ENCODE results near the gene TMEM255B. TPM values are rescaled to one million over a fixed set of nuclear protein-coding genes. Genes with fewer than 3 reads are reported as not detected.

The TMEM255B gene
- polyA plus RNA-seq, 6 donors from 2014 or later = 0.05 to 1.5 (median 0.65) TPM

GRCh38 chr13:113804017-113804702 is 45.1 kb downstream of the TMEM255B start:
- H3K9me3 Mint-ChIP-seq = peaks cover 0 to 13% (median 11%) of the 10 kb centered on the region in 7 donors
- peaks cover 0 to 10% of the 10 kb centered on the region in 2 donors for H3K36me3 Mint-ChIP-seq
- H3K4me1 Mint-ChIP-seq = no peaks in the 10 kb centered on the region
- DNase-seq = no peak
- peaks cover 0 to 6% (median 4%) of the 10 kb centered on the region in 3 donors for H3K27me3 Mint-ChIP-seq
- no peak overlapping the region for H3K27ac Mint-ChIP-seq
- no peak for ATAC-seq (ENCODE audit: low read depth in 2 of 2)
- no peak overlapping the region for H3K4me3 Mint-ChIP-seq

DNA sequence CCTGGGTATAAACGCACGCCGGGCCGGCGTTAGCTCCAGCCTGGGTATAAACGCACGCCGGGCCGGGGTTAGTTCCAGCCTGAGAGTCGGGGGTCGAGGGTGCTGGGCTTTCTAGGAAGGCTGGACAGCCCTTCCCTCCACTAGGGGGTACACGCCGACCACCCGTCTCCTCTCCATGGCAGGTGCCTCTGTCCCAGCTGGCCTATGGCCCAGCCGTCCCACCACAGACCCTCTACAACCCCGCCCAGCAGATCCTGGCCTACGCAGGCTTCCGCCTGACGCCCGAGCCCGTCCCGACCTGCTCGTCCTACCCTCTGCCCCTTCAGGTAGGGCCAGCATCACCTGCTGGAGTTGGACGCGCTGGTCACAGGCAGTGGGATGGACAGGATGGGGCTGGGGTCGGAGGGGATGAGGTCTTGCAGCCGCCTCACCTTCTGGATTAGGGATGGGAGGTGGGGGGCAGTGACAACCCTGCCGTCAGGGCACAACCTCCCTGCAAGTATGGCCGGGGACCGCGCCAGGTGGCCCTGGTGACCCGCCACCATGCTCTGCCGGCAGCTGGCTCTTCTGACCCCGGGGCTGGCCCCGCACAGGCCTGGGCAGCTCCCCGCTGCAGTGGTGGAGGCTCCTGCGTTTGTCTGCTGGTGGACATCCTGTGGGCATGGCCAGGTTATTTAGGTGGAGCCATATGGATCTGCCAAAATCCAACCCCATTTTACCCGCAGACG is 45.8 kb downstream of the TMEM255B start:
- H3K27me3 Mint-ChIP-seq = peaks cover 0 to 6% (median 2%) of the 10 kb centered on the region in 3 donors
- ATAC-seq (ENCODE audit: low read depth in 2 of 2) (no peak), DNase-seq (no peak)
- no peaks in the 10 kb centered on the region for H3K4me1 Mint-ChIP-seq
- no peak overlapping the region for H3K4me3 Mint-ChIP-seq
- peaks cover 0 to 10% of the 10 kb centered on the region in 2 donors for H3K36me3 Mint-ChIP-seq
- peaks cover 0 to 16% (median 12%) of the 10 kb centered on the region in 7 donors for H3K9me3 Mint-ChIP-seq
- H3K27ac Mint-ChIP-seq = no peak overlapping the region

DNA sequence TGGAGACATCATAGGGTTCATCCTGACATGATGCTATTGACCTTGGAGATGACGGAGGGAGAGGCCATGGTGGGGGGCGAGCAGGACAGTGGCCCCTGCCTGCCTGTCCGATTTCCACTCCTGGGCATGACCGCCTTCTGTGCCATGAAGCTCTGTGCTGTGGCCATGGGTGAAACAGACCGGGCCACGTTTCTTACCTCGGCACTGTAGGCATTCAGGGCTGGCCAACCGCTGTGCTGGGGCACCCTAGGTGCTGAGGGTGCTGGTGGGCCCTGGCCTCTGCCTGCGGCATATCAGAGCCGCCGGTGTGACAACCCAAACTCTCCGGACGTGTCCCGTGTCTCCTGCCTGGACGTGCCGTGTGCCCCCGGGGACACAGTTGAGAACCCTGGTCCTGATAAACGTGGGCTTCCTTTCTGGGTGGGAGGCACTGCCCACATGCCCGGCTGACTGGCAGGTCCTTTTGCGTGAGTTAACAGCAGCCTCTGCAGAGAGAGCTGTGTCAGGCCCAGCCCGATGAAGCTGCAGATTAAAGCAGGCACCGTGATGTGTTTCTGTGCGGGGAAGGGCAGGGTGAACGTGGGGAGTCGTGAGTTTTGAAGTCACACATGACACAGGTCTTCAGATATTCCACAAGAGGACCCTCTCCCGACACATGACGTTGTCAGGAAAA is 46.5 kb downstream of the TMEM255B start:
- no peak overlapping the region for H3K27ac Mint-ChIP-seq
- H3K4me3 Mint-ChIP-seq = no peak overlapping the region
- peaks cover 0 to 6% (median 0%) of the 10 kb centered on the region in 3 donors for H3K27me3 Mint-ChIP-seq
- no peak for DNase-seq
- no peak for ATAC-seq (ENCODE audit: low read depth in 2 of 2)
- no peaks in the 10 kb centered on the region for H3K4me1 Mint-ChIP-seq
- H3K36me3 Mint-ChIP-seq = peaks cover 0 to 10% of the 10 kb centered on the region in 2 donors
- peaks cover 0 to 23% (median 16%) of the 10 kb centered on the region in 7 donors for H3K9me3 Mint-ChIP-seq

DNA sequence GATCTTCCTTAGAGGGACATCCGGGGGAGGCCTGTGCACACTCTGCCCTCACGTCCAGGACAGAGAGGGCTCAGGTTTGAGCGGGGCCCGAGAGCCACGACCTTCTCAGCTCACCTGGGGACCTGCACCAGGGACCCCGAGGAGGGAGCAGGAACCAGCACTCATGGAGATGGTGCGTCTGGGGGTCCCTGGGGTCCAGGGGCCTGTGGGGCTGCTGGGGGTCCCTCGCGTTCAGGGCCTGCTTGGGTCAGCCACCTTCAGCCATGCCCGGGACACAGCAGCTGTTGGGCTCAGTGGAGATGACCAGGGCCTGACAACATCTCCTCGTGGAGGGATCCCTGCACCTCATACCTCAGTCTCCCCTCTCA is 47.1 kb downstream of the TMEM255B start:
- Mint-ChIP-seq H3K36me3 (peaks cover 0 to 10% of the 10 kb centered on the region in 2 donors), H3K4me1 (no peaks in the 10 kb centered on the region), H3K27ac (no peak overlapping the region), H3K4me3 (no peak overlapping the region), H3K9me3 (peaks cover 0 to 23% (median 16%) of the 10 kb centered on the region in 7 donors), H3K27me3 (peaks cover 0 to 6% (median 0%) of the 10 kb centered on the region in 3 donors)
- ATAC-seq (ENCODE audit: low read depth in 2 of 2) (no peak), DNase-seq (no peak)

DNA sequence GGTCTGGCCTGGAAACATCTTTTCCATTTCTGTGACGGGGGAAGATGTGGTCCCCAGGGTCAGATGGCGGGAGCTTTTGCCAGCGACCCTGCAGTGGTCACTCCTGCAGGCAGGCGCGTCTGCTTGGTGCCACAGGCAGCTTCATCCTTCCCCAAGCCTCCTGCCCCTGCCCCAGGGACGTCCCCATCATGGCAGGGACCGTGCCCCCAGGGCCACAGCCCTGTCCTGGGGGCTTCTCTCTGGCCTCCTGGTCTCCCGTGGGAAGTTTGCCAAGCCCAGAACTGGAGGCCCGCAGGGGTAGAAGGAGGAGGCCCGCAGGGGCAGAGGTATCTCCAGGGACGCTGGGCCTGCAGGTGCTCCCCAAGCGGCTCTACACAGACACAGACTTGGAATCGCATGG is 47.5 kb downstream of the TMEM255B start:
- DNase-seq (no peak), ATAC-seq (ENCODE audit: low read depth in 2 of 2) (no peak)
- no peak overlapping the region for H3K27ac Mint-ChIP-seq
- H3K4me1 Mint-ChIP-seq = no peaks in the 10 kb centered on the region
- H3K27me3 Mint-ChIP-seq = peaks cover 0 to 6% (median 0%) of the 10 kb centered on the region in 3 donors
- H3K4me3 Mint-ChIP-seq = no peak overlapping the region
- H3K9me3 Mint-ChIP-seq = peaks cover 0 to 23% (median 16%) of the 10 kb centered on the region in 7 donors
- peaks cover 0 to 10% of the 10 kb centered on the region in 2 donors for H3K36me3 Mint-ChIP-seq

GRCh38 chr13:113808058-113808834 is 49.2 kb downstream of the TMEM255B start:
- H3K9me3 Mint-ChIP-seq = peaks cover 0 to 23% (median 16%) of the 10 kb centered on the region in 7 donors
- peaks cover 0 to 4% (median 0%) of the 10 kb centered on the region in 3 donors for H3K27me3 Mint-ChIP-seq
- H3K27ac Mint-ChIP-seq = no peak overlapping the region
- H3K4me1 Mint-ChIP-seq = no peaks in the 10 kb centered on the region
- H3K4me3 Mint-ChIP-seq = no peak overlapping the region
- DNase-seq = no peak
- ATAC-seq (ENCODE audit: low read depth in 2 of 2) = no peak
- peaks cover 0 to 10% of the 10 kb centered on the region in 2 donors for H3K36me3 Mint-ChIP-seq

DNA sequence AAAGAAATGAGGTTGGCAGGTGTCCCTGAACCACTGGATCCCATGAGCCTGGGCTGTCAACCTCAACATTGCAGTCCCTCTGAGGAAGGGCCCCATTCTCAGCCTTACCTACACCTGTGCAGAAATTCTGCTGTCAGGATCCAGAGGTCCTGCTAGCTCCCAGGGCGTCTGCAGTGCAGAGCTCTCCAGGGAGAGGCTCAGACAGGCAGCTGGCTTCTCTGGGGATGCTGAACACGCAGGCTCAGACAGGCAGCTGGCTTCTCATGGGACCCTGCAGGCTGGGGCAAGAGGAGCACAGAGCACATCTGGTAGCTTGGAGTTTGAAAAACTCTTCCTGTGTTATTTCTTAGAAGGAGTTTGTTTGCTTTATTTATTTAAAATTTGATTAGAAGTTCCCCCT is 50.9 kb downstream of the TMEM255B start:
- peaks cover 0 to 23% (median 16%) of the 10 kb centered on the region in 7 donors for H3K9me3 Mint-ChIP-seq
- H3K27ac Mint-ChIP-seq = no peak overlapping the region
- H3K4me3 Mint-ChIP-seq = no peak overlapping the region
- DNase-seq (no peak), ATAC-seq (ENCODE audit: low read depth in 2 of 2) (no peak)
- peaks cover 0 to under 1% (median 0%) of the 10 kb centered on the region in 3 donors for H3K4me1 Mint-ChIP-seq
- H3K36me3 Mint-ChIP-seq = peaks cover 0 to 10% of the 10 kb centered on the region in 2 donors
- no peaks in the 10 kb centered on the region for H3K27me3 Mint-ChIP-seq

DNA sequence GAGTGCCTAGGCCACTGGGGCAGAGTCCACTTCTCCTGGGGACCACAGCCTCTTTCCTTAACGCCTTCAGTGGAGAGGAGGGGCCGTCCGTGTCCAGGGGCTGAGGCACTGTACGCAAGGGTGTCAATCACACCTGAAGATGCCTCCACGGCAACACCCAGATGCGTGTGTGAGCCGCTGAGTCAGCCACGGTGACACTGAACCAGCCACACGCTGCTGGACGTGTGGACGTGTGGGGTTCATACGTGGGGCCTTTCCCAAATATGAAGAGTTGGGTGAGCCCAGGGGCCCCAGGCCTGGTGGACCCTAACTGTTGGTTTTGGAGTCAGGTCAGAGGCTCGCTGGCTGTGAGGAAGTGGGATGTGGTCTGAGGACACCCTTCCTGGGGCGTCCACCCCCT is 51.6 kb downstream of the TMEM255B start:
- H3K9me3 Mint-ChIP-seq = peaks cover 0 to 23% (median 16%) of the 10 kb centered on the region in 7 donors
- DNase-seq (no peak), ATAC-seq (ENCODE audit: low read depth in 2 of 2) (no peak)
- H3K36me3 Mint-ChIP-seq = peaks cover 4 to 15% of the 10 kb centered on the region in 2 donors
- peak overlapping the region in 1 of 6 donors; percentile 13 for H3K27ac Mint-ChIP-seq
- no peak overlapping the region for H3K4me3 Mint-ChIP-seq
- peaks cover 5 to 7% (median 6%) of the 10 kb centered on the region in 3 donors for H3K4me1 Mint-ChIP-seq
- H3K27me3 Mint-ChIP-seq = no peaks in the 10 kb centered on the region

- DNase-seq (no peak), ATAC-seq (ENCODE audit: low read depth in 2 of 2) (no peak)
- Mint-ChIP-seq H3K9me3 (peaks cover 0 to 22% (median 16%) of the 10 kb centered on the region in 7 donors), H3K36me3 (peaks cover 4 to 17% of the 10 kb centered on the region in 2 donors), H3K4me3 (peak overlapping the region in 1 of 8 donors; percentile 54), H3K27me3 (no peaks in the 10 kb centered on the region), H3K4me1 (peaks cover 11 to 13% (median 13%) of the 10 kb centered on the region in 3 donors), H3K27ac (peak overlapping the region in 2 of 6 donors; percentile 29 to 64)
These were observed 52.3 kb downstream of the TMEM255B start for GRCh38 chr13:113811081-113811928.

DNA sequence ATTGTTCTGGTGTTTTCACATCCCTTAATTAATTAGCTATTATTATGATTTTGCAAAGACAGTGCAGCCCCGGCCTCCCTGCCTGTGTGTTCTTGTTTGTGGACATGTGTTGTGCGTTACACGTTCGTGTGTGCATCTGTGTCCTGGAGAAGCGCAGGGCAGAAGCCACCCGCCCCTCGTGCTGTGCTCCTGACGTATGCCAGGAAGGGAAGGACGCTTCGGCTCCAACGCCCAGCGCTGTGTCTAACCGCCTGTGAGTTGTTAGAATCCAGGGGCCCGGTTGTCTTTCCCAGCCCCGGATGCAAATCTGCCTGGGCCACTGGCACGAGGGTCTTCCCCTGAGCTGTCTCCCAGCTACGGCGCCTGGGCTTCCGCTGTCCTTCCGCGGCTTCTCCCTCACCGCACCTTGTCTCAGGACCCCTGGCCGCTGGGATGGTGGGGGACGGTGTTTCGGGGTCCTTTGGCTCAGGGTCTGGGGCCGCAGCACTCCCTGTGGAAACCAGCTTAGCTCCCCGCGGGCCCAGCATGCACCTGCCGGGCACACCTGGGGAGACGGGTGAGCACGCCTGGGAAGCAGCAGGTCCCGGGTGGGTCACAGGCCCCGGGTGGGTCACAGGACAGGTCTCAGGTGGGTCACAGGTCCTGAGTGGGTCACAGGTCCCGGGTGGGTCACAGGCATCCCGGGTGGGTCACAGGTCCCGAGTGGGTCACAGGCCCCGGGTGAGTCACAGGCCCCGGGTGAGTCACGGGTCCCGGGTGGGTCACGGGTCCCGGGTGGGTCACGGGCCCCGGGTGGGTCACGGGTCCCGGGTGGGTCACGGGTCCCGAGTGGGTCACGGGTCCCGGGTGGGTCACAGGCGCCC is 53.4 kb downstream of the TMEM255B start:
- Mint-ChIP-seq H3K4me3 (no peak overlapping the region), H3K27ac (no peak overlapping the region), H3K36me3 (peaks cover 4 to 17% of the 10 kb centered on the region in 2 donors), H3K27me3 (no peaks in the 10 kb centered on the region), H3K4me1 (peaks cover 15 to 20% (median 18%) of the 10 kb centered on the region in 3 donors), H3K9me3 (peaks cover 0 to 22% (median 16%) of the 10 kb centered on the region in 7 donors)
- no peak for ATAC-seq (ENCODE audit: low read depth in 2 of 2)
- DNase-seq = no peak

DNA sequence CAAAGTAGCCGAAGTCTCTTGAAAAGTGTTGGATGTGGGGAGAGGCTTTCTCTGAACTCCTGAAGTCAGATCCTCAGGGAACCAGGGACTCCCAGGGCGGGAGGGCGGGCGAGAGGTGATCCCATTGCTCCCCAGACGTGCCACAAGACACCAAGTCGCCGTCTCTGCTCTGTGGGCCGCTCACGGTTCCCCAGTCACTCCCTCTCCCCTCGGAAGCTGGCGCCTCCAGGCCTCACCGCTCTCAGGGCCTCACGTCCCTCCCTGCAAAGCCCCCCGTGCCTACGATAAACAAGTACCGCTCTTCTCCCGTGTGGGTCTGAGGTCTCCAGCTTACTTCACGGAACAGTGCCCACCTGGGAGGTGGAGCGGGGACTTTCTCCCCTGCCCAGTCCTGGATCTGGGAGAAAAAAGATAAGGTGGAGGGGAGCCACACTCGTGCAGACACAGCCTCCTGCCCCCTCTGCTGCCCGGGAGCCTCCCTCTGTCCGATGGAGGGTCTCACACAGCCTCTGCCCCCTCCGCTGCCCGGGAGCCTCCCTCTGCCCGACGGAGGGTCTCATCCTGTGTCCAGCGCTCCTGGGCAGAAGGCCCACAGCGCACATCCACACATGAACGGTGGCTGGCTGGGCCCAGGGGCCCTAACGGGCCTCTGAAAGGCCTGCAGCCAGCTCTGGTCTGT is 54.2 kb downstream of the TMEM255B start:
- ATAC-seq (ENCODE audit: low read depth in 2 of 2) (no peak), DNase-seq (no peak)
- no peak overlapping the region for H3K4me3 Mint-ChIP-seq
- peak overlapping the region in 1 of 6 donors; percentile 24 for H3K27ac Mint-ChIP-seq
- peaks cover 19 to 25% (median 20%) of the 10 kb centered on the region in 3 donors for H3K4me1 Mint-ChIP-seq
- peaks cover 0 to 17% (median 11%) of the 10 kb centered on the region in 7 donors for H3K9me3 Mint-ChIP-seq
- H3K36me3 Mint-ChIP-seq = peaks cover 4 to 11% of the 10 kb centered on the region in 2 donors
- H3K27me3 Mint-ChIP-seq = no peaks in the 10 kb centered on the region
